Mesodermal cell (in vitro differentiated cells): ENCODE results near the gene CSF3.

Experiments used
- H3K27ac ChIP-seq: 2 replicates; pipeline ENCODE4 v1.7.0; 2013; ENCODE audit warnings: mild to moderate bottlenecking, low read depth, low read length, moderate library complexity; ENCODE audit not compliant: severe bottlenecking
- H3K36me3 ChIP-seq: 2 replicates; pipeline ENCODE4 v1.7.1; 2013; ENCODE audit warnings: mild to moderate bottlenecking, low read length, moderate library complexity; ENCODE audit not compliant: control insufficient read depth, insufficient read depth
- H3K4me1 ChIP-seq: one replicate; pipeline ENCODE4 v1.7.1; 2013; ENCODE audit warnings: mild to moderate bottlenecking, low read length; ENCODE audit not compliant: insufficient read depth, control insufficient read depth, poor library complexity, severe bottlenecking
- H3K4me3 ChIP-seq: 2 replicates; pipeline ENCODE4 v1.7.0; 2013; ENCODE audit warnings: low read length, control low read depth, mild to moderate bottlenecking; ENCODE audit not compliant: insufficient read depth, poor library complexity, severe bottlenecking; ENCODE audit errors: extremely low read depth
- H3K9me3 ChIP-seq: 2 replicates; pipeline ENCODE4 v1.7.1; 2013; ENCODE audit warnings: mild to moderate bottlenecking, low read length, moderate library complexity; ENCODE audit not compliant: control insufficient read depth
- WGBS, 2 experiments: methylation state at CpG; one replicate each; pipeline ENCODE4 v1.1.5; 2013; ENCODE audit warnings: missing lambda C conversion rate in 2 of 2; ENCODE audit not compliant: insufficient coverage in 2 of 2; 5-methylcytosine and 5-hydroxymethylcytosine counted together

CSF3 gene

DNA sequence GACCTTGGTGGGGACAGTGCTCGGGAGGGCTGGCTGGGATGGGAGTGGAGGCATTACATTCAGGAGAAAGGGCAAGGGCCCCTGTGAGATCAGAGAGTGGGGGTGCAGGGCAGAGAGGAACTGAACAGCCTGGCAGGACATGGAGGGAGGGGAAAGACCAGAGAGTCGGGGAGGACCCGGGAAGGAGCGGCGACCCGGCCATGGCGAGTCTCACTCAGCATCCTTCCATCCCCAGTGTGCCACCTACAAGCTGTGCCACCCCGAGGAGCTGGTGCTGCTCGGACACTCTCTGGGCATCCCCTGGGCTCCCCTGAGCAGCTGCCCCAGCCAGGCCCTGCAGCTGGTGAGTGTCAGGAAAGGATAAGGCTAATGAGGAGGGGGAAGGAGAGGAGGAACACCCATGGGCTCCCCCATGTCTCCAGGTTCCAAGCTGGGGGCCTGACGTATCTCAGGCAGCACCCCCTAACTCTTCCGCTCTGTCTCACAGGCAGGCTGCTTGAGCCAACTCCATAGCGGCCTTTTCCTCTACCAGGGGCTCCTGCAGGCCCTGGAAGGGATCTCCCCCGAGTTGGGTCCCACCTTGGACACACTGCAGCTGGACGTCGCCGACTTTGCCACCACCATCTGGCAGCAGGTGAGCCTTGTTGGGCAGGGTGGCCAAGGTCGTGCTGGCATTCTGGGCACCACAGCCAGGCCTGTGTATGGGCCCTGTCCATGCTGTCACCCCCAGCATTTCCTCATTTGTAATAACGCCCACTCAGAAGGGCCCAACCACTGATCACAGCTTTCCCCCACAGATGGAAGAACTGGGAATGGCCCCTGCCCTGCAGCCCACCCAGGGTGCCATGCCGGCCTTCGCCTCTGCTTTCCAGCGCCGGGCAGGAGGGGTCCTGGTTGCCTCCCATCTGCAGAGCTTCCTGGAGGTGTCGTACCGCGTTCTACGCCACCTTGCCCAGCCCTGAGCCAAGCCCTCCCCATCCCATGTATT is 1.1 kb downstream of the CSF3 start:
- 86 to 92% methylated on average over 21 of the region's 26 CpGs for WGBS, 2 experiments
- H3K4me1 ChIP-seq, result peaks cover 28% of the 10 kb centered on the region
- peaks cover 14% of the 10 kb centered on the region for H3K36me3 ChIP-seq
- no peak overlapping the region for H3K27ac ChIP-seq
- H3K4me3 ChIP-seq, result no peak overlapping the region
- H3K9me3 ChIP-seq, result no peaks in the 10 kb centered on the region

DNA sequence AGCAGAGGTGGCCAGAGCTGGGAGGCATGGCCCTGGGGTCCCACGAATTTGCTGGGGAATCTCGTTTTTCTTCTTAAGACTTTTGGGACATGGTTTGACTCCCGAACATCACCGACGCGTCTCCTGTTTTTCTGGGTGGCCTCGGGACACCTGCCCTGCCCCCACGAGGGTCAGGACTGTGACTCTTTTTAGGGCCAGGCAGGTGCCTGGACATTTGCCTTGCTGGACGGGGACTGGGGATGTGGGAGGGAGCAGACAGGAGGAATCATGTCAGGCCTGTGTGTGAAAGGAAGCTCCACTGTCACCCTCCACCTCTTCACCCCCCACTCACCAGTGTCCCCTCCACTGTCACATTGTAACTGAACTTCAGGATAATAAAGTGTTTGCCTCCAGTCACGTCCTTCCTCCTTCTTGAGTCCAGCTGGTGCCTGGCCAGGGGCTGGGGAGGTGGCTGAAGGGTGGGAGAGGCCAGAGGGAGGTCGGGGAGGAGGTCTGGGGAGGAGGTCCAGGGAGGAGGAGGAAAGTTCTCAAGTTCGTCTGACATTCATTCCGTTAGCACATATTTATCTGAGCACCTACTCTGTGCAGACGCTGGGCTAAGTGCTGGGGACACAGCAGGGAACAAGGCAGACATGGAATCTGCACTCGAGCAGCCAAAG is 2.3 kb downstream of the CSF3 start:
- Histone ChIP-seq H3K36me3 (peaks cover 25% of the 10 kb centered on the region), H3K4me3 (no peak overlapping the region), H3K9me3 (no peaks in the 10 kb centered on the region), H3K4me1 (peaks cover 37% of the 10 kb centered on the region), H3K27ac (no peak overlapping the region)
- WGBS, 2 experiments, result 72 to 81% methylated on average over 13 of the region's 15 CpGs

DNA sequence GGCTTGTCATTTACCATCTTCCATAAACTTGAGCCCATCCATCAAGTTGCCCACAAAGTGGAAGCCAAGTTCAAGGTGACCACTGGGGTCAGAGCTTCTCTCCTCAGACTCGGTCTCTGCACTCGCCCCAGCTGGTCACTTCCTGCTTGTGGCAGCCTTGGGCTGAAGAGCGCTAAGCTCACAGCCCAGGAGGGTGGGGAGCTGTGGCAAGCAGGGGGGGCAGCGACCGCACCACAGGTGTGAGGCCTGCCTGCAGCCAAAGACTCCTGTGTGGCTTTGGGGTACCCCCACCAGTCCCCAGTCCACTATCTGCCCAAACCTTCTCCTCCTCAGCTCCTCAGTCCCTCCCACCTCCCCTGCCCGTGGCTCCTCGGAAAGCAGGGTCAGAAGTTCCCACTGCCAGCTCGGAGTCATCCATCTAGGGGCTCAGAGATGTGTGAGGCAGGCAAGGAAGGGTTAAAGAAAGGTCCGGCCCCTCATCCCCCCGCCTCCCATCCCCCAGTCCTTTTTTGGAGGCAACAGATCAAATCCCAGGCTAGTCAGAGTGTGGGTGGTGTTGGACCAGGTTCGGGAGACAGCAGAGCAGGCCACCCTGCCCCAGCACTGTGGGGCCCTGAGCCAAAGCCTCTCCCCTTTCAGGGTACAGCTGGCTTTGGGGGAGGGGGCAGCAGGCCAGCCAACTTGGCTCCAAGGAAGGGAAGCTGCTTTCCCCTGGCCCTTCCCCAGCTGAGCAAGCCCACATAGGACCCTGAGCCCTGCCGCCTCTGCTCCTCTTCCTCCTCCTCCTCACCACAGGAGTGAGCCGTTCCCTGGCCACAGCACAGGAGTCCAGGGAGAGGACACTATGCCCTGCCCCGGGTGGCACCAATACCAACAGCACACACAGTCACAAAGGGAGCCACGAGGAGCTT is 3.2 kb downstream of the CSF3 start:
- no peak overlapping the region for H3K27ac ChIP-seq
- no peak overlapping the region for H3K4me3 ChIP-seq
- H3K9me3 ChIP-seq, result no peaks in the 10 kb centered on the region
- peaks cover 37% of the 10 kb centered on the region for H3K4me1 ChIP-seq
- 31 to 42% methylated on average over 6 to 10 of the region's 15 CpGs for WGBS, 2 experiments
- peaks cover 35% of the 10 kb centered on the region for H3K36me3 ChIP-seq

DNA sequence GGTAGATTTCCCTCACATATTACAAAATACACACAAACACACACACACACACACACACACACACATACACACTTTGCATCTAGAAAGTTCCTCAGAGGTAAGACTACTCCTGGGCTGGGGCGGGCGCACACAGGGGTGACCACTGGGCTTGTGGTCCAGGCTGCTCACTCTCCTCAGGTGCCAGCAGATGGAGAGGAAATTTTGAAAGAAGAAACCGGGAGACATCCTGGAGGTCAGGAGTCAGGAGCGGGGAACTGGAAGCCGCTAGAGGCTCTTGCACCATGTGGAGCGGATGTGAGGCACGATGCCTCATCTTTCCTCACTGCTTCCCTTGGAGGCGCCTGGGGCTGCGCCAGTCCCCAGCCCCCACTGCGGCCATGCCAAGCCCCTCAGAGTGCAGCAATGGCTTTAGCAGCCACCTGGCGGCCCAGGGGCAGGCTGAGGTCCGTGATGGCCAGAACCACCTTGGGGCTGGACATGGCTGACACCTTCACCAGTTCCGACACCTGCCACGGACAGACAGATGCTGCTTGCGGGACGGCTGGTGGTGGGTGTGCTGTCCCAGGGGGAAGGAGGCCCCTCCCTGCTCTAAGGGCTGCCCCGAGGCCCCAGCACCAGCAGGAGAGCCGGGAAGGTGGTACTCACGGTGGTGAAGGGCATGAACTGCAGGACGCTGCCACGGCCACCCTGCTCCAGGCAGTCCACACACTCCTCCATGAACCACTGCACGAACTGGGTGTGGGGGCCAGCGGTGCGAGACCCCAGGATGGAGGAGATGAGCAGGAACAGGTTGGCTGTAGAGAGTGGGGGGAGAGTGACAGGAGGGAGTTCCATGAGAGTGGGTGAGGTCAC is 4.1 kb downstream of the CSF3 start:
- H3K4me1 ChIP-seq, result peaks cover 35% of the 10 kb centered on the region
- H3K4me3 ChIP-seq, result no peak overlapping the region
- no peak overlapping the region for H3K27ac ChIP-seq
- H3K9me3 ChIP-seq, result no peaks in the 10 kb centered on the region
- H3K36me3 ChIP-seq, result peaks cover 40% of the 10 kb centered on the region
- WGBS, 2 experiments, result 89 to 90% methylated on average over 15 to 23 of the region's 24 CpGs

DNA sequence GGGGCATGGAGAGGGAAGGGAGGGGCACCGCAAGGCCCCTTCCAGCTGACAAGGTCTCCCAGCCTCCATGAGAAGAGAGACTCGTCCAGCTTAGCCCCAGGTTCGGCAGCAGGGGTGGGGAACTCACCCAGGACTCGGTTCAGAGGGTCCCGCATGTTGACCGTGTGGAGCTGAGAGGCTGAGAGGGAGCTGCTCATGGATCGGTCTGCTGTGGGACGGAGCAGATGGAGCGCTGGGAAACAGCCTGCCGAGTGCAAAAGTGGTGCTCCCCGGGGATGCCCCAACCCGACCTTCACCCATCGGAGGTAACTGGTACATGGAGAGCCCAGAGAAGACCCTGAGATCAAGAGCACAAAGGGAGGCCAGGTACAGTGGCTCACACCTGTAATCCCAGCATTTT is 4.9 kb downstream of the CSF3 start:
- Histone ChIP-seq H3K27ac (no peak overlapping the region), H3K4me3 (no peak overlapping the region), H3K36me3 (peaks cover 48% of the 10 kb centered on the region), H3K9me3 (no peaks in the 10 kb centered on the region), H3K4me1 (peaks cover 29% of the 10 kb centered on the region)
- WGBS, 2 experiments, result 97 to 98% methylated on average over 13 of the region's 13 CpGs

DNA sequence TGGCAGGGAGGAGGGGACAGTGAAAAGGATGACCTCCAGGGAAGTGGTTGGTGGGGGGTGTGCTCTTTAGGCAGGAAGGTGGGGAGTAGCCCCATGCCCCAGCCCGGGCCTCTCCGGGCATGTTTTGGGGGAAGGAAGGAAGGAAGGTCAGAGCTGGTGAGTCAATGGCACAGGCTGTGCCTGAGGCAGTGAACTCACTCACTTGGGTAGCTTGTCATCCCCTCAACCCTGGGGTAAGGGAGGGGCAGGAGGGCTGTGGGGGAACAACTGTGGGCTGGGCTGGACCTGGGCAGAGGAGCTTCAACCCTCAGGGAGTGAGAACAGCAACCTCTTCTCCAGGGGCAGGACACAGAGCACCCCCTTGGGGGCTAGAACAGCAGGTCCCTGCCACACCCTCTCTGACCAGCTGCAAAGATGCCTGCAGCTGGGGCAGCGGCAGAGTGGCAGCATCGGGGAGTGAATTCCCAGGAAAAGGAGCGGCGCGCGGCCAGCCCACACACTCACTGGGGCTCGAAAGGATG is 6.3 kb downstream of the CSF3 start:
- Histone ChIP-seq H3K36me3 (peaks cover 61% of the 10 kb centered on the region), H3K9me3 (no peaks in the 10 kb centered on the region), H3K4me3 (no peak overlapping the region), H3K27ac (no peak overlapping the region), H3K4me1 (peaks cover 23% of the 10 kb centered on the region)
- 88 to 94% methylated on average over 6 to 7 of the region's 9 CpGs for WGBS, 2 experiments

DNA sequence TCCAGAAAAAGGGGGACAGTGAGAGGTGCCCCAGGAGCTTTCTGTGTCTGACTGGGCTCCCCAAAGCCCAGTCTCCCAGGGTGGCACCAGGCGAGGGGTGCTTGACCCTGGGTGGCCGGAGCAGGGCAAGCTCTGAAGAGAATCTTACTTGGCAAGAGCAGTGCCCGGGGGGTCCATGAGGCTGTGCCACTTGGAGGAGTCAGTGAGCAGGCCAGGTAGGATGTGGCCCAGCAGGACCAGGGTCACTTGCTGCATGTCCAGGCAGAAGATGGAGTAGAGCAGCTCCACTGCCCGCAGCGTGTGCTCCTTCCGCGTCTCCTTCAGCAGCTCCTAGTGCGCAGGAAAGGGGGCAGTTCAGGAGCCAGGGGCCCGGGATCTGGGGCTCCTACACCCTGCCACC is 7.3 kb downstream of the CSF3 start:
- no peak overlapping the region for H3K4me3 ChIP-seq
- H3K4me1 ChIP-seq, result peaks cover 23% of the 10 kb centered on the region
- H3K9me3 ChIP-seq, result no peaks in the 10 kb centered on the region
- H3K36me3 ChIP-seq, result peaks cover 69% of the 10 kb centered on the region
- 93 to 95% methylated on average over 9 of the region's 9 CpGs for WGBS, 2 experiments
- no peak overlapping the region for H3K27ac ChIP-seq

DNA sequence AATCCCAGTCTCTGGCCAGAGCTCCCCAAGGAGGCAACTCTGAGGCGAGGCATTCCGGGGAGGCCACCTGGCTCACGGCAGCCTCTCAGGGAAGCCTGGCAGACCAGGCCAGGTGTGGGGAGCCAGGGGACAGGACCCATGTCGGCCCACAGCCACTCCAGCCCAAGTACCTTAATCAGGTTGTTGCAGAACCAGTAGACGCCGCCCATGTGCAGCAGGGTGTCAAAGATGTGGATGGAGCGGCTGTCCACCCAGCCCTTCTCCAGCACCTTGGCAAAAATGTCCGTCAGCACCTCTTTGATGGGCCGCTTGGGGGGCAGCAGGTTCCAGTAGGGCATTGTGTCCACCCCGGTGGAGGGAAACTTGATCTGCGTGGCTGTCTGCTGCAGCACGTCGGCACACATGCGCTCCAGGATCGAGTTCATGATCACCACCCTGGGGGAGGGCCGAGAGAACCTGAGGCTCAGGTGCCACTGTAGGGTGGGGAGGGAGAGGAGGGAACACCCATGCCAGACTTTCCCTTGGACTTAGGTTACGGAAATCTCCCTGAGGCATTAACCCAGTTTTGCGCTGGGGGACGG is 7.8 kb downstream of the CSF3 start:
- Histone ChIP-seq H3K4me1 (peaks cover 23% of the 10 kb centered on the region), H3K36me3 (peaks cover 74% of the 10 kb centered on the region), H3K4me3 (no peak overlapping the region), H3K9me3 (no peaks in the 10 kb centered on the region), H3K27ac (no peak overlapping the region)
- 87 to 92% methylated on average over 13 to 16 of the region's 19 CpGs for WGBS, 2 experiments

DNA sequence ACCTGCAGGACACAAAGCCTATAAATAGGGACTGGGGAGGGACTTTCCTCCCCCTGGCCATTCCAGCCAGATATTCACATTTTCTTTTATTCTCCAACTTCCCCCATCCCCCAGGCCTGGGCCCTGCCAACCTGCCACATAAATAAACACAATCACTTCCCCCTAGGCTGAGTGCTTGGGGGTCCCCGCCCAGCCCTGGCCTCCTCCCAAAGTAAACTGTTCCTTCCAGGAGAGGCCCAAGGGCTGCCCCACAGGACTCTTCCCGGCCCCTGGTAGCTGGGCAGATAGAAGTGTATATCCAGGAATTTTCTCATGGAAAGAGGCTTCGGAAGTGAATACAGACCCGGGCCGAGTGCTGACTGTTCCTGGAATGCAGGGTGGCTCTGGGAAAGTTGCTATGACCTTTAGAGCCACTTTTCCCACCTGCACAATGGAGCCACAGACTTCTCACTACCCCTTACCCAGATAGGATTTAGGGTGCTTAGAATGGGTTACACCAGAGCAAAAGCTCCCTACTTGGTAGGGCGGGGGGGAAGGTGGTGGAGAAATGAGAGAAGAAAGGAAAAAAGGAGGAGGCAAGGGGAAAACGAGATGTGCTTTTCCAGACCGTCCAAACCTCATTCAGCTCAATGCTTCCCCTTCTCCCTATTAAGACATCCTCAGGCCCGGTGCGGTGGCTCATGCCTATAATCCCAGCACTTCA is 8.5 kb downstream of the CSF3 start:
- Histone ChIP-seq H3K4me3 (no peak overlapping the region), H3K27ac (no peak overlapping the region), H3K9me3 (no peaks in the 10 kb centered on the region), H3K36me3 (peaks cover 81% of the 10 kb centered on the region), H3K4me1 (peaks cover 17% of the 10 kb centered on the region)
- WGBS, 2 experiments, result 87 to 94% methylated on average over 4 to 8 of the region's 10 CpGs
